Hepatocyte (in vitro differentiated cells): ENCODE data around the gene SLC29A2.

Experiments used
- CTCF ChIP-seq: fragments of 200-600 bp; sonication (generic); IDR thresholded peaks from 2 replicates; pipeline ENCODE4 v1.5.1; 2016; ENCODE audit warnings: antibody characterized with exemption, mild to moderate bottlenecking; ENCODE audit not compliant: poor library complexity
- EZH2 ChIP-seq: fragments of 200-600 bp; sonication (generic); IDR thresholded peaks from 2 replicates; pipeline ENCODE4 v1.6.1; 2016; ENCODE audit warnings: antibody characterized with exemption, mild to moderate bottlenecking, borderline replicate concordance

GRCh38 chr11:66315498-66315885 lies 56.1 kb downstream of the SLC29A2 start:
- TF ChIP-seq CTCF: no peak
- TF ChIP-seq EZH2: no peak
